ENCODE results near the gene ACSL3.
A peak's percentile ranks its signal among the peaks of the same experiment; 100 is the strongest.
"Not testable (repeated sequence)": the region's sequence is repeated elsewhere in the genome, so short reads cannot be mapped to it uniquely, and the experiment has no call there.

The ACSL3 gene

GRCh38 chr2:222862106-222862908, 1.5 kb downstream of the ACSL3 start:
- TF ChIP-seq, protein P1, sequence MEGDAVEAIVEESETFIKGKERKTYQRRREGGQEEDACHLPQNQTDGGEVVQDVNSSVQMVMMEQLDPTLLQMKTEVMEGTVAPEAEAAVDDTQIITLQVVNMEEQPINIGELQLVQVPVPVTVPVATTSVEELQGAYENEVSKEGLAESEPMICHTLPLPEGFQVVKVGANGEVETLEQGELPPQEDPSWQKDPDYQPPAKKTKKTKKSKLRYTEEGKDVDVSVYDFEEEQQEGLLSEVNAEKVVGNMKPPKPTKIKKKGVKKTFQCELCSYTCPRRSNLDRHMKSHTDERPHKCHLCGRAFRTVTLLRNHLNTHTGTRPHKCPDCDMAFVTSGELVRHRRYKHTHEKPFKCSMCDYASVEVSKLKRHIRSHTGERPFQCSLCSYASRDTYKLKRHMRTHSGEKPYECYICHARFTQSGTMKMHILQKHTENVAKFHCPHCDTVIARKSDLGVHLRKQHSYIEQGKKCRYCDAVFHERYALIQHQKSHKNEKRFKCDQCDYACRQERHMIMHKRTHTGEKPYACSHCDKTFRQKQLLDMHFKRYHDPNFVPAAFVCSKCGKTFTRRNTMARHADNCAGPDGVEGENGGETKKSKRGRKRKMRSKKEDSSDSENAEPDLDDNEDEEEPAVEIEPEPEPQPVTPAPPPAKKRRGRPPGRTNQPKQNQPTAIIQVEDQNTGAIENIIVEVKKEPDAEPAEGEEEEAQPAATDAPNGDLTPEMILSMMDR (conservative IDR thresholded peaks at IDR 0.05; ENCODE audit: low read depth), result peak; percentile 24
- ChIA-PET CTCF (interaction anchor here (0.6 to 0.9 kb wide), 3 partner anchors 54 to 985 kb away, joined by 3 to 4 read pairs (median 4); no protein-coding TSS in a partner anchor), POLR2A (ENCODE audit: low non-redundant PET) (no interaction called here)
- H3K27ac ChIP-seq, result peak overlapping the region; percentile 92; the same call in 1 of the 2 replicates
- DNase-seq (ENCODE audit: low spot score), result no peak

DNA sequence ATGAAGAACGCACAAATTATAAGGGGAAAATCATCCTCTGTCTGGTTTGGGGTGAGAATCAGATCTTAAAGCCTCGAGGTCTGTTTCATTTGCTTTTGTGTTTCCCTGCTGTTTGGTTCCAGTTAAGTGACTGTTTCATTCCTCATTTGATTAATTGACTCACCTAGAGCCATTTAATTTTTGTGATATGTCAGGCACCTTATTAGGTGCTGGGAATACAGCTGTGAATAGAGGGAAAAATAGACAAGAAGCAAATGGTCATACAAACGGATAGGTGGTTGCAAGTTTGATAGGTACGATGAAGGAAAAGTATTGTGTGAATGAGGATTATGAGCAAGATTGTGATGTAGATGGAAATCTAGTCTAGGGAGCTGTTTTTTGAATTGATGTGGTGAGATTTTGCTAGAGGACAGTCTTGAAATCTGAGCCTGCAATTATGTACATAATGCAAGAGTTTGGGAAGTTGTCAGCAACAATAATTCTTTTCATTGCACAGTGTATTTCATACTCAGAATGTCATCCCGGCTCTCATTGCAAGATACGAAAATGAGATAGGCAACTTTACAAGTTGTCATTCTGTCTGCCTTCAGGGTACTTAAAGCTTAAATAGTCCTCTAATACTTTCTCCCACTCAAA, 2.2 kb downstream of the ACSL3 start:
- ChIA-PET POLR2A (ENCODE audit: low non-redundant PET) (no interaction called here), CTCF (interaction anchor here (0.6 kb wide), 2 partner anchors 66 to 984 kb away, joined by 3 to 4 read pairs; no protein-coding TSS in a partner anchor)
- DNase-seq (ENCODE audit: low spot score), result no peak
- TF ChIP-seq, protein P1 (conservative IDR thresholded peaks at IDR 0.05; ENCODE audit: low read depth), result no peak
- H3K27ac ChIP-seq, result no peak overlapping the region

DNA sequence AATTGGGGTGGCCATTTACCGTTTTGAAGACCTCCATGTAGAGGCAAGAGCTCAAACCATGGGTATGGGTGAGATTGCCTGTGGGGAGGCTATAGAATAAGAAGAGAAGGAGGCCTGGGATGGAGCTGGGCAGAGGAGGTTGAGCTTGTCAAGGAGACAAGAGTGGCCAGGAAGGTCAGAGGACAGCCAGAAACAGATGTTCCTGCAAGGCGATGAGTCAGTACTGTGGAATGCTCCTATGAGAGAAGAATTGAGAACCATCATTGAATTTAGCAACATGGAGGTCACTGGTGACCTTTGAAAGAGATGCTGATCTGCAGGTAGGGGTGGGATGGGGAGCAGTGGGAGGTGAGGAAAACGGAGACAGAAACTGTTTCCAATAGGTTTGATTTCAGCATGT, 3.5 kb downstream of the ACSL3 start:
- peak overlapping the region; percentile 57 for H3K27ac ChIP-seq
- no peak for DNase-seq (ENCODE audit: low spot score)
- TF ChIP-seq, protein P1 (conservative IDR thresholded peaks at IDR 0.05; ENCODE audit: low read depth), result no peak
- CTCF ChIA-PET, result interaction anchor here (1.2 kb wide), 1 partner anchor 67 kb away, joined by 3 read pairs; no protein-coding TSS in a partner anchor
- POLR2A ChIA-PET (ENCODE audit: low non-redundant PET), result no interaction called here

DNA sequence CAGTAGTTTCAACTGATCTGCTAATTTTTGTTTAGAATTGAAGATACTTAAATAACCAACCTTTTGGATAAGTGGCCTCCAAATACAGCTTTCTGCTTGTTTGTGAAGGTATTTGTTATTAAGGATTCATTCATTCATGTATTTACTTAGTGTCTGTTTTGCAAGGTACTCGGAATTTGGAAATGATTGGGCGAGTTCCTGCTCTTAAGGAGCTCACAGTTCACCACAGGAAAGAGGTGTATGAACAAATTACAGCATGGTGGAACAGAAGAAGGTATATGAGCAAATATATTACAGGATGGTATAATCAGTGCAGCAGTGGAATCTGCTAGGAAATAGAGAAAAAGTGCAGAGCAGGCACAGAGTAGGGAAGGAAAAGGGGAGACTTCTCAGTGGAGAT, 4.5 kb downstream of the ACSL3 start:
- no peak overlapping the region for H3K27ac ChIP-seq
- TF ChIP-seq, protein P1 (conservative IDR thresholded peaks at IDR 0.05; ENCODE audit: low read depth), result no peak
- POLR2A ChIA-PET (ENCODE audit: low non-redundant PET), result interaction anchor here (0.5 kb wide), 1 partner anchor 21 kb away, joined by 5 read pairs; no protein-coding TSS in a partner anchor
- CTCF ChIA-PET, result interaction anchor here (0.6 kb wide), 2 partner anchors 38 to 159 kb away, joined by 3 read pairs; no protein-coding TSS in a partner anchor
- no peak for DNase-seq (ENCODE audit: low spot score)

GRCh38 chr2:222866358-222866960, 5.6 kb downstream of the ACSL3 start:
- DNase-seq (ENCODE audit: low spot score), result no peak
- ChIA-PET CTCF (interaction anchor here (0.6 to 0.7 kb wide), 3 partner anchors 10 to 160 kb away, joined by 3 read pairs; no protein-coding TSS in a partner anchor), POLR2A (ENCODE audit: low non-redundant PET) (interaction anchor here (0.7 kb wide), 1 partner anchor 1685 kb away, joined by 8 read pairs; no protein-coding TSS in a partner anchor)
- H3K27ac ChIP-seq, result peak overlapping the region; percentile 23; the same call in 1 of the 2 replicates
- TF ChIP-seq, protein P1 (conservative IDR thresholded peaks at IDR 0.05; ENCODE audit: low read depth), result no peak

DNA sequence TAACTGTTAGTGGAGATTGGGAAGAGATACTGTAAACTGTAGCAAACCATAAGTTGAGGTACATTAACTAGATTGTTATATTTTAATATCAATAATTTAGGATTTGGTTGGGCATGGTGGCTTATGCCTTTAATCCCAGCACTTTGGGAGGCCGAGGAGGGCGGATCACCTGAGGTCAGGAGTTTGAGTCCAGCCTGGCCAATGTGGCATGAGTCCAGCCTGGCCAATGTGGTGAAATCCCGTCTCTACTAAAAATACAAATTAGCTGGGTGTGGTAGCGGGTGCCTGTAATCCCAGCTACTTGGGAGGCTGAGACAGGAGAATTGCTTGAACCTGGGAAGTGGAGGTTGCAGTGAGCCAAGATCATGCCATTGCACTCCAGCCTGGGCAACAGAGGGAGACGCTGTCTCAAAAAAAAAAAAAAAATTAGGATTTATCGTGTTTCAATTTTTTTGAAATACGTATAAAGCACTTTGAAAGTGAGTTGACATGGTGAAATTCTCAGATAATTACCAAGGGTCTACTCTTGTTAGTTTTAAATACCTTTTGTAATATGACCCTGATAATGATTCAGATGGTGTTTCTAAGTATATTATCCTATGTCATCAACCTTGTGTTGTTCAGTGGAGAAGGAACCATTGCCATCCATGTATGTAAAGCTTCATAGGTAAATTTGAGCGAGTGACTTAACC, 7.9 kb downstream of the ACSL3 start:
- DNase-seq (ENCODE audit: low spot score); POLR2A ChIA-PET (ENCODE audit: low non-redundant PET); H3K27ac ChIP-seq: not testable (repeated sequence)
- CTCF ChIA-PET, result interaction anchor here (0.6 to 0.7 kb wide), 2 partner anchors 63 to 178 kb away, joined by 3 read pairs; no protein-coding TSS in a partner anchor

All from RWPE1 (cell line).